Keratinocyte (primary cell): ENCODE measurements around the gene LPXN. TPM values are rescaled to one million over a fixed set of nuclear protein-coding genes. Genes with fewer than 3 reads are reported as not detected.

Source experiments
- DNase-seq: peaks from one replicate; pipeline ENCODE4 v3.0.0-alpha.2; 2011; ENCODE audit warnings: low read depth, missing footprints, low spot score
- FAIRE-seq: peaks from 2 replicates; lab custom pipeline; 2011; peaks lifted over from hg19 to GRCh38; lab: Jason Lieb, UNC
- H2AFZ ChIP-seq: 2 replicates; pipeline ENCODE4 v1.6.0; 2012; ENCODE audit warnings: low read length, control low read depth, inconsistent platforms; ENCODE audit not compliant: control insufficient read depth
- H3K27ac ChIP-seq: 2 replicates; pipeline ENCODE4 v1.5.1; 2011; ENCODE audit warnings: low read length; ENCODE audit not compliant: control insufficient read depth, insufficient read depth
- H3K27me3 ChIP-seq: 3 replicates; pipeline ENCODE4 v1.6.0; 2011; ENCODE audit warnings: low read length; ENCODE audit not compliant: control insufficient read depth, insufficient read depth; ENCODE audit errors: extremely low read depth
- H3K36me3 ChIP-seq, 2 experiments: 2 replicates in 1 of 2; 3 replicates in 1 of 2; pipeline ENCODE4 v1.5.1; 2011; ENCODE audit warnings: low read length in 2 of 2, mild to moderate bottlenecking in 1 of 2; ENCODE audit not compliant: control insufficient read depth in 2 of 2, insufficient read depth in 2 of 2; ENCODE audit errors: extremely low read depth in 1 of 2
- H3K4me1 ChIP-seq: 3 replicates; pipeline ENCODE4 v1.5.1; 2011; ENCODE audit warnings: low read length; ENCODE audit not compliant: control insufficient read depth, insufficient read depth; ENCODE audit errors: extremely low read depth
- H3K4me2 ChIP-seq: 3 replicates; pipeline ENCODE4 v1.6.0; 2011; ENCODE audit warnings: low read depth, low read length; ENCODE audit not compliant: control insufficient read depth, insufficient read depth; ENCODE audit errors: extremely low read depth
- H3K4me3 ChIP-seq, 3 experiments: fragments of 200-600 bp in 1 of 3; sonication (generic) in 1 of 3; 2 replicates in 2 of 3; 3 replicates in 1 of 3; pipeline ENCODE4 v1.5.1; 2011 to 2016; ENCODE audit warnings: low read length in 3 of 3, mild to moderate bottlenecking in 3 of 3, control low read depth in 2 of 3, inconsistent platforms in 1 of 3, low read depth in 1 of 3, mixed read lengths in 1 of 3, mixed run types in 1 of 3, moderate library complexity in 1 of 3; ENCODE audit not compliant: control insufficient read depth in 2 of 3, insufficient read depth in 2 of 3; ENCODE audit errors: extremely low read depth in 1 of 3
- H3K79me2 ChIP-seq: 2 replicates; pipeline ENCODE4 v1.6.0; 2012; ENCODE audit warnings: low read length; ENCODE audit not compliant: control insufficient read depth, insufficient read depth
- H3K9ac ChIP-seq: 3 replicates; pipeline ENCODE4 v1.6.0; 2011; ENCODE audit warnings: low read length; ENCODE audit not compliant: control insufficient read depth, insufficient read depth; ENCODE audit errors: extremely low read depth
- H3K9me1 ChIP-seq: 3 replicates; pipeline ENCODE4 v1.6.0; 2011; ENCODE audit warnings: low read length; ENCODE audit not compliant: control insufficient read depth, insufficient read depth; ENCODE audit errors: extremely low read depth
- H3K9me3 ChIP-seq: 2 replicates; pipeline ENCODE4 v1.5.1; 2012; ENCODE audit warnings: low read depth, low read length; ENCODE audit not compliant: control insufficient read depth
- H4K20me1 ChIP-seq: 3 replicates; pipeline ENCODE4 v1.6.0; 2011; ENCODE audit warnings: low read length; ENCODE audit not compliant: control insufficient read depth, insufficient read depth; ENCODE audit errors: extremely low read depth
- EZH2 ChIP-seq: IDR thresholded peaks from one replicate; pipeline ENCODE4 v1.6.1; 2012; ENCODE audit warnings: inconsistent platforms, mild to moderate bottlenecking, low read length, moderate library complexity
- dilution Hi-C: fragments of 300-500 bp; cut with MboI; formaldehyde crosslinking; loops from one replicate; pipeline ENCODE4 v1.7.0; 2020; ENCODE audit warnings: low sequenced_read_pairs; ENCODE audit not compliant: extremely low pct_ligation_motif_present
- polyA plus RNA-seq, 5 experiments: library from polyadenylated mRNA; depleted of rRNA in 3 of 5; stranded (reverse) in 3 of 5; stranded (forward) in 1 of 5; unstranded in 1 of 5; fragments of >200 nt; gene quantifications; 1 replicate in 1 of 5; 2 replicates in 3 of 5; 3 replicates in 1 of 5; pipeline versions ENCODE4 v1.2.1 to v1.2.3, GENCODE V29; 2011 to 2012; ENCODE audit warnings: missing spikeins in 2 of 5, low read depth in 1 of 5, low replicate concordance in 1 of 5
- TF ChIP-seq, protein P1 (sequence below), 3 experiments: IDR thresholded peaks in 1 of 3; conservative IDR thresholded peaks in 1 of 3; optimal IDR thresholded peaks in 1 of 3; 2 replicates in 2 of 3; 3 replicates in 1 of 3; pipeline versions ENCODE3 to v1.5.1; 2011; ENCODE audit warnings: low read length in 3 of 3, mild to moderate bottlenecking in 3 of 3, moderate library complexity in 2 of 3, control low read depth in 1 of 3, inconsistent platforms in 1 of 3; ENCODE audit not compliant: insufficient read depth in 2 of 3; ENCODE audit errors: extremely low read depth in 1 of 3

Gene LPXN
- polyA plus RNA-seq, 1 donor (not counting 4 experiments of a cell fraction or from before 2014, with no cell fraction given): 83.9 TPM

DNA sequence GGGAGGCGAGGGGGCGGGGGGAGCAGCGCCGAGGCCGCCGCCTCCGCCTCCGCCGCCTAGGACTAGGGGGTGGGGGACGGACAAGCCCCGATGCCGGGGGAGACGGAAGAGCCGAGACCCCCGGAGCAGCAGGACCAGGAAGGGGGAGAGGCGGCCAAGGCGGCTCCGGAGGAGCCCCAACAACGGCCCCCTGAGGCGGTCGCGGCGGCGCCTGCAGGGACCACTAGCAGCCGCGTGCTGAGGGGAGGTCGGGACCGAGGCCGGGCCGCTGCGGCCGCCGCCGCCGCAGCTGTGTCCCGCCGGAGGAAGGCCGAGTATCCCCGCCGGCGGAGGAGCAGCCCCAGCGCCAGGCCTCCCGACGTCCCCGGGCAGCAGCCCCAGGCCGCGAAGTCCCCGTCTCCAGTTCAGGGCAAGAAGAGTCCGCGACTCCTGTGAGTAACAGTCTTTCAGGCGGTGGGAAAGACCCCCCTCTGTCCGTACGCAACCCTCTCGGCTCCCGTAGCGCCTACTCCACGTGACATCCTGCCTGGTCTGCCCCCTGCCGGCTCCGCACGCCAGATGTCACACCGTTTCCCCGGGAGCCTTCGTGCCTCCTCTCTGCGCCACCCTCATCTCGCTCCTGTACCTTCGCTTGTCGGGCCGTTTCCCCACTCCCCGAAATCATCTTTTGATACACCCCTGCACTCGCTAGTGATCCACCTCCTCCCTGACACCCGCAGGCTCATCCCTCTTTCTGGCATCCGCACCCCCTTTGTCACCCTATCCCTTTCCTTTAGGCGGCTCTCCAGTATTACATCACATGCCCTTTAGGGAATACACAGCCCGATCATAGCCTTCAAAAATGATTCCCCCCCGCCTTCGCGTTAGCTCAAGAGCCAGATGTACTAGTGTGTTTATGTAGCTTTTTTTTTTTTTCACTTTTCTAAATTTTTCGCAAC lies 3.8 kb upstream of the LPXN start:
- H3K9me1 ChIP-seq: no peaks in the 10 kb centered on the region
- peaks cover 51% of the 10 kb centered on the region for H3K4me1 ChIP-seq
- H3K79me2 ChIP-seq: peaks cover 57% of the 10 kb centered on the region
- H3K27me3 ChIP-seq: no peaks in the 10 kb centered on the region
- peaks cover 3% of the 10 kb centered on the region for H4K20me1 ChIP-seq
- peak overlapping the region; percentile 69 to 96 (median 90) for H3K4me3 ChIP-seq
- TF ChIP-seq, protein P1, sequence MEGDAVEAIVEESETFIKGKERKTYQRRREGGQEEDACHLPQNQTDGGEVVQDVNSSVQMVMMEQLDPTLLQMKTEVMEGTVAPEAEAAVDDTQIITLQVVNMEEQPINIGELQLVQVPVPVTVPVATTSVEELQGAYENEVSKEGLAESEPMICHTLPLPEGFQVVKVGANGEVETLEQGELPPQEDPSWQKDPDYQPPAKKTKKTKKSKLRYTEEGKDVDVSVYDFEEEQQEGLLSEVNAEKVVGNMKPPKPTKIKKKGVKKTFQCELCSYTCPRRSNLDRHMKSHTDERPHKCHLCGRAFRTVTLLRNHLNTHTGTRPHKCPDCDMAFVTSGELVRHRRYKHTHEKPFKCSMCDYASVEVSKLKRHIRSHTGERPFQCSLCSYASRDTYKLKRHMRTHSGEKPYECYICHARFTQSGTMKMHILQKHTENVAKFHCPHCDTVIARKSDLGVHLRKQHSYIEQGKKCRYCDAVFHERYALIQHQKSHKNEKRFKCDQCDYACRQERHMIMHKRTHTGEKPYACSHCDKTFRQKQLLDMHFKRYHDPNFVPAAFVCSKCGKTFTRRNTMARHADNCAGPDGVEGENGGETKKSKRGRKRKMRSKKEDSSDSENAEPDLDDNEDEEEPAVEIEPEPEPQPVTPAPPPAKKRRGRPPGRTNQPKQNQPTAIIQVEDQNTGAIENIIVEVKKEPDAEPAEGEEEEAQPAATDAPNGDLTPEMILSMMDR (optimal IDR thresholded peaks at IDR 0.05 in 1 of 3, IDR thresholded peaks at IDR 0.05 in 1 of 3, conservative IDR thresholded peaks at IDR 0.05 in 1 of 3; ENCODE audit: extremely low read depth in 1 of 3, insufficient read depth in 2 of 3, low read length in 3 of 3): peak; percentile 84 to 96 (median 90)
- no peak for TF ChIP-seq EZH2
- DNase-seq (no peak), FAIRE-seq (peak; percentile 13)
- no peaks in the 10 kb centered on the region for H3K36me3 ChIP-seq
- peak overlapping the region; percentile 64 for H2AFZ ChIP-seq
- peak overlapping the region; percentile 96 for H3K9ac ChIP-seq
- peak overlapping the region; percentile 99 for H3K4me2 ChIP-seq
- H3K9me3 ChIP-seq: no peaks in the 10 kb centered on the region
- dilution Hi-C loops: no loop called here
- peak overlapping the region; percentile 94 for H3K27ac ChIP-seq

DNA sequence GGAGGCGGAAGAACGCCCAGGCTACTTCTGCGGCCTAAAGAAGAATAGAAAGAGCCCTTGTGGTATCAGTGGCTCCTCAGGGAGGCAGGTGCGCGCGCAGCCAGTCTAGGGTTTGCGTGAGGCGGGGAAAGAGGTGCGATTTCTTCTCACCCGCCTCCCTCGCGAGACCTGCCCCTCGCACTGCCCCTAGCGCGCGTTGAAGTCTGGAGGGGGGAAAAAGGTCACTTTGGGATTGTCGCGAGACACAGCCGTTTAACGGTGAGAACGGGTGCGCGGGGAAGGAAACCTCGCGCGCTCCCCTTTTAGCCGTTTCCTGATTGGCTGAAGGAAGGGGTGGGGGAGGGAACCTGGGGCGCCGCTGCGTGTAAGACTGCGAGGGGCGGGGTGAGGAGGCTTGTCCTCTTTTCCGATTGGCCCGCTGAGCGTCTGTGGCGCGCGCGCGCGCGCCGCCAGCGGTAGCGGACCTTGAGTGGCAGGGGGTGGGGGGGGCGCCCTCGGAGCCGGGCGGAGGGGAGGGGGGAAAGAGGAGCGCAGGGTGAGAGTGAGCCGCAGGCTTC lies 3.1 kb upstream of the LPXN start, which contains the start of gene ZFP91:
TSS of gene ZFP91 (plus strand) at position 429 of the 557 bp plus-strand sequence. CDS start 219 bp downstream, outside the sequence.
- Histone ChIP-seq H3K9me3 (no peaks in the 10 kb centered on the region), H3K4me2 (peak within 1 kb of the TSS; percentile 99), H4K20me1 (peaks cover 3% of the 10 kb centered on the region), H3K27me3 (no peaks in the 10 kb centered on the region), H2AFZ (peak within 1 kb of the TSS; percentile 72), H3K4me1 (peaks cover 58% of the 10 kb centered on the region), H3K27ac (peak within 1 kb of the TSS; percentile 100), H3K36me3 (no peaks in the 10 kb centered on the region), H3K9me1 (no peaks in the 10 kb centered on the region), H3K4me3 (peak within 1 kb of the TSS; percentile 94 to 96 (median 95)), H3K9ac (peak within 1 kb of the TSS; percentile 100), H3K79me2 (peaks cover 50% of the 10 kb centered on the region)
- dilution Hi-C loops: no loop called here
- FAIRE-seq (no peak), DNase-seq (peak; percentile 81)
- no peak for TF ChIP-seq EZH2
- TF ChIP-seq, protein P1 (optimal IDR thresholded peaks at IDR 0.05 in 1 of 3, IDR thresholded peaks at IDR 0.05 in 1 of 3, conservative IDR thresholded peaks at IDR 0.05 in 1 of 3; ENCODE audit: extremely low read depth in 1 of 3, insufficient read depth in 2 of 3, low read length in 3 of 3): no peak
